Upper lobe of left lung (tissue), 4 donors: ENCODE measurements around the gene GJB2.
A peak's percentile ranks its signal among the peaks of the same experiment; 100 is the strongest.

Source experiments
- CTCF ChIP-seq, 6 experiments: fragments of 450-650 bp in 4 of 6; fragments of 200-600 bp in 2 of 6; sonication (generic) in 2 of 6; IDR thresholded peaks; one replicate each; pipeline ENCODE4 v1.5.1; 2016 to 2019; ENCODE audit warnings: antibody characterized with exemption in 6 of 6
- POLR2A ChIP-seq, 4 donors: fragments of 450-650 bp; IDR thresholded peaks; one replicate each; pipeline ENCODE4 v1.5.1; 2016 to 2017; ENCODE audit warnings: antibody characterized with exemption in 4 of 4, mild to moderate bottlenecking in 2 of 4
- POLR2AphosphoS5 ChIP-seq, 2 donors: sonication (generic); formaldehyde crosslinking; IDR thresholded peaks; one replicate each; pipeline ENCODE4 v1.5.1; 2017; ENCODE audit warnings: antibody characterized with exemption in 2 of 2

DNA sequence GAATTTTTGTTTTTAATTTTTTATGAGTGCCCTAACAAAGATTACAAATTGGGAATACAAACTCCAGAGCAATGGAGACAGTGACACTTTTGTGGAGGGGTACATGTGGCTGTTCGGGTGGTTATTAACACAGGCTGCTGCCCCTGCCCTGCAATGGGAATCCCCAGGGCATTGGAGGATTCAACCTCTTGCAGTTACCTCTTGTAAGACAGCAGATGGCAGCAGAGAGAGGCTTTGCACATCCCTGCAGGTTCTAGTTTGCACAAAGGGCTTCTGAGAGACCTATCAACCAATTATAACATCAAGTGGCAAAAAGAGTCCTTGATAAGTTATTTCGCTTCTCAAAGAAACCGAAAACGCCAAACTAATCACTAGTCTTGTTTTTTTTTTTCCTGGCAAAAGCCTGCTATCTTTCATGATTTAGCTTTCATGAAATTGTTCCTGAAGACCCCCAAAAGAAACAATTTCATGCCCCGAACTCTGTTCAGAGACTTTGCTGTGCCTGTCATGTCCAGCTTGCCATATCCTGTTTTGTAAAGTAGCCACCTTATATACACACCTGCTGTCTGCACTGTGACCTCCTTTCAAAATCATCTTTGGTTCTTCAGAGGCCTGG lies 10.4 kb downstream of the GJB2 start:
- TF ChIP-seq POLR2A (IDR thresholded peaks at IDR 0.05) = no peak
- peak; percentile 55 to 75 (median 72) for TF ChIP-seq CTCF (IDR thresholded peaks at IDR 0.05)
- no peak for TF ChIP-seq POLR2AphosphoS5 (IDR thresholded peaks at IDR 0.05)
